ENCODE measurements around the gene EVL.

Gene EVL

DNA sequence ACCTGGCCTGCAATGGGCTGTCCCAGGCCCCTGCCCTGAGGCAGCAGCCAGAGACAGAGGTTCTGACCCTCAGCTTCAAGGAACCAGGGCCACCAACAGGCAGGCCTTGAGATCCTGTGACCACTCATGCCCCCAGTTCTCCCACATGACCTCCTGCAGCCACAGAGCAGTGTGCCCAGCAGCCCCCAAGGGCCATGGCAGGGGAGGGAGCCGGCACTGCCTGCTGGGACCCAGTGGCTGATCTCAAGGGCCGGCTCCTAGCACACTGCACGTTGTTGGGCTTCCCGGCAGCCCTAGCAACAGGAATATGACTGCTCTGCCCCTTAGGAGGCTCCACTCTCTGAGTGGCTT lies 79.4 kb downstream of the EVL start:
- Histone ChIP-seq H3K27me3 (replicated peaks; ENCODE audit: control insufficient read depth, insufficient read depth, low read length) (no peaks in the 10 kb centered on the region), H3K36me3 (ENCODE audit: control insufficient read depth, insufficient read depth, low read length) (peaks cover 18% of the 10 kb centered on the region), H3K4me3 (replicated peaks; ENCODE audit: low read depth, low read length) (no peak overlapping the region)
- TF ChIP-seq CTCF (IDR thresholded peaks at IDR 0.05; ENCODE audit: insufficient read depth, low read length, poor library complexity, severe bottlenecking): no peak
- no peak for DNase-seq (ENCODE audit: extremely low read depth, insufficient read length)

GRCh38 chr14:100144996-100145646 lies 79.9 kb downstream of the EVL start:
- no peak for DNase-seq (ENCODE audit: extremely low read depth, insufficient read length)
- TF ChIP-seq CTCF (IDR thresholded peaks at IDR 0.05; ENCODE audit: insufficient read depth, low read length, poor library complexity, severe bottlenecking): no peak
- Histone ChIP-seq H3K27me3 (replicated peaks; ENCODE audit: control insufficient read depth, insufficient read depth, low read length) (no peaks in the 10 kb centered on the region), H3K36me3 (ENCODE audit: control insufficient read depth, insufficient read depth, low read length) (peaks cover 18% of the 10 kb centered on the region), H3K4me3 (replicated peaks; ENCODE audit: low read depth, low read length) (no peak overlapping the region)

DNA sequence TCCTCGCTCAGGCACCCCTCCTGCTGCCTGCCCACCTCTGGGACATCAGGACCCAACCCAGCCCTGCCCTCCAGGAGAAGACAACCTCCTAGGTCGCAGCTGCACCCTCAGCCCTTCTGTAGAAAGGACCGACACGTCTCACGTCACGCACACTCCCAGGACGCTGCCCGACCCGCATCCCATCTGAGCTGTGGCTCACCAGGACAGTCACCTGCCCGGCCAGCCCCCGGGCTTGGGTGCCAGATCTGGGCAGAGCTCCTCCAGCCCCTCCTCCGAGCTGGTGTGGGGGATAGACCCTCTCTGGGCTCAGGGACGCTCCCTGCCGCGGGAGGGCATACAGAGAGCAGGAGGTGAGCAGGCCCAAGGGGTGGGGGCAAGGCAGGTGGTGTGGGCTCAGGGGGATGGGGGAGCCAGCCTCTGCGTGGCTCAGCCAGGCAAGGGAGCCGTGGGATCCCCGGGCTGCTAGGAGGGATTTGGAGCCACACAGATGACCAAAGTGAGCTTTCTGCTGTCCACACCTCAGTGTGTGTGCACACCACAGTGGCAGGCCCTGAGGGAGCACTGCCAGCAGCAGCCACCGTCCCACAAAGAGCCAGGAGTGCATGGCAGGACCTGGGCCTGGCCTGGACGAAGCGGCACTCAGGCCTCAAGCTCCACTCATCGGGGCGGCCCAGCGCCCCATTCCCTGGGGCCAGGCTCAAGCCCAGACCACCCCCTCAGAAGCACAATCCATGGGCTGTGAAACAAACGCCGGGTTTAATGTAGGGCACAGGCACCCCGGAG lies 80.7 kb downstream of the EVL start:
- Histone ChIP-seq H3K4me3 (replicated peaks; ENCODE audit: low read depth, low read length) (no peak overlapping the region), H3K27me3 (replicated peaks; ENCODE audit: control insufficient read depth, insufficient read depth, low read length) (no peaks in the 10 kb centered on the region), H3K36me3 (ENCODE audit: control insufficient read depth, insufficient read depth, low read length) (peaks cover 15% of the 10 kb centered on the region)
- DNase-seq (ENCODE audit: extremely low read depth, insufficient read length): no peak
- TF ChIP-seq CTCF (IDR thresholded peaks at IDR 0.05; ENCODE audit: insufficient read depth, low read length, poor library complexity, severe bottlenecking): no peak

DNA sequence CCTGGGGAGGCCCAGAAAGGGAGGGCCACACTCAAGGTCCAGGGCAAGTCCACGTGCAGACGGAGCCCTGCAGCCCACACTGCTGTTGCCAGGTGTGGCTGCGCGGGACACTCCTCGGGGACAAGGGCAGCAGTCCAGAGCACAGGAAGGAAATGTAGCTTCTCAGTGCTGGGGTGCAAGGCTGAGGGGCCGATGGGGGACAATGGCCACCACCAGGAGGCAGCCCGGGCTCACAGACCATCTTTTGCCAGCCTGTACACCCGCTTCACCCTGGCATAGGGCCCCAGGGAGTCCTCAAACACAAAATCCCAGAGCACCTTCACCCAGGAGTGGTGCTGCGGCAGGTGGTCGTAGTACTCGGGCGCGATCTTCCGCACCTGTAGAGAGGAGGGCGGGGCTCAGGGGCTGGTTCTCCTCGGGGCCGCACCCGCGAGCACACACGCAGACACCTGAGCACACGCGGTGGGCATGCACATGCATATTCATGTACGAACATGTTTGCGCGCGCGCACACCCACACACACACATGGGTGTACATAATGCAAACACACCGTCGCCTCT lies 81.4 kb downstream of the EVL start:
- no peak overlapping the region; the same call in 1 of the 2 replicates for H3K4me3 ChIP-seq (replicated peaks; ENCODE audit: low read depth, low read length)
- H3K27me3 ChIP-seq (replicated peaks; ENCODE audit: control insufficient read depth, insufficient read depth, low read length): no peaks in the 10 kb centered on the region
- H3K36me3 ChIP-seq (ENCODE audit: control insufficient read depth, insufficient read depth, low read length): peaks cover 8% of the 10 kb centered on the region
- TF ChIP-seq CTCF (IDR thresholded peaks at IDR 0.05; ENCODE audit: insufficient read depth, low read length, poor library complexity, severe bottlenecking): peak; percentile 50
- DNase-seq (ENCODE audit: extremely low read depth, insufficient read length): no peak

GRCh38 chr14:100147181-100147631 lies 82.0 kb downstream of the EVL start:
- DNase-seq (ENCODE audit: extremely low read depth, insufficient read length): peak; percentile 59
- H3K36me3 ChIP-seq (ENCODE audit: control insufficient read depth, insufficient read depth, low read length): peaks cover 4% of the 10 kb centered on the region
- no peaks in the 10 kb centered on the region for H3K27me3 ChIP-seq (replicated peaks; ENCODE audit: control insufficient read depth, insufficient read depth, low read length)
- no peak for TF ChIP-seq CTCF (IDR thresholded peaks at IDR 0.05; ENCODE audit: insufficient read depth, low read length, poor library complexity, severe bottlenecking)
- no peak overlapping the region; the same call in 1 of the 2 replicates for H3K4me3 ChIP-seq (replicated peaks; ENCODE audit: low read depth, low read length)
